ENCODE results near the gene SEMA3E.

The SEMA3E gene

GRCh38 chr7:83362871-83363550 lies 285.9 kb downstream of the SEMA3E start:
- no peak overlapping the region for H3K27ac ChIP-seq (ENCODE audit: extremely low read depth, low read depth, low read length)
- no peaks in the 10 kb centered on the region for H3K4me1 ChIP-seq (ENCODE audit: control insufficient read depth, insufficient read depth, low read length)
- POLR2A ChIA-PET = interaction anchor here (0.7 kb wide), 1 partner anchor 319 kb away, joined by 3 read pairs; no protein-coding TSS in a partner anchor
- H3K36me3 ChIP-seq (ENCODE audit: control insufficient read depth in 2 of 2, insufficient read depth in 1 of 2, low read length in 2 of 2) = no peaks in the 10 kb centered on the region
- no peak overlapping the region for H3K4me3 ChIP-seq (ENCODE audit: low read depth, low read length)
- TF ChIP-seq ZNF350 (tag by site-specific recombination; IDR thresholded peaks at IDR 0.05) = no peak
- TF ChIP-seq CTCF (tag by site-specific recombination; IDR thresholded peaks at IDR 0.05) = no peak
- no peak for TF ChIP-seq PRDM4 (tag by site-specific recombination; IDR thresholded peaks at IDR 0.05)
- no peak for TF ChIP-seq ZBTB49 (tag by site-specific recombination; IDR thresholded peaks at IDR 0.05; ENCODE audit: low read depth)
- TF ChIP-seq HOXD13 (CRISPR knock-in tag; IDR thresholded peaks at IDR 0.05; ENCODE audit: borderline replicate concordance) = no peak
- no peak for TF ChIP-seq WT1 (tag by site-specific recombination; IDR thresholded peaks at IDR 0.05)
- no peak for TF ChIP-seq ZNF639 (tag by site-specific recombination; IDR thresholded peaks at IDR 0.05)
- TF ChIP-seq ZNF654 (tag by site-specific recombination; IDR thresholded peaks at IDR 0.05; ENCODE audit: low read depth) = no peak
- no peak for TF ChIP-seq HOXC10 (CRISPR knock-in tag; IDR thresholded peaks at IDR 0.05)
- TF ChIP-seq BCL6B (tag by site-specific recombination; IDR thresholded peaks at IDR 0.05) = no peak
- no peak for TF ChIP-seq ZNF777 (tag by site-specific recombination; IDR thresholded peaks at IDR 0.05; ENCODE audit: borderline replicate concordance)
- no peak for TF ChIP-seq FEZF1 (tag by site-specific recombination; IDR thresholded peaks at IDR 0.05)
- TF ChIP-seq ZNF26 (tag by site-specific recombination; IDR thresholded peaks at IDR 0.05) = no peak
- TF ChIP-seq ZNF10 (tag by site-specific recombination; IDR thresholded peaks at IDR 0.05) = no peak
- TF ChIP-seq ZNF394 (tag by site-specific recombination; IDR thresholded peaks at IDR 0.05; ENCODE audit: borderline replicate concordance) = no peak
- no peak for TF ChIP-seq ZNF529 (tag by site-specific recombination; IDR thresholded peaks at IDR 0.05; ENCODE audit: insufficient replicate concordance)
- no peak for TF ChIP-seq MYNN (tag by site-specific recombination; IDR thresholded peaks at IDR 0.05; ENCODE audit: borderline replicate concordance)
- no peak for TF ChIP-seq ZNF518A (tag by site-specific recombination; conservative IDR thresholded peaks at IDR 0.05; ENCODE audit: low read depth)
- no peak for TF ChIP-seq GLI2 (tag by site-specific recombination; IDR thresholded peaks at IDR 0.05; ENCODE audit: borderline replicate concordance, low read depth)
- CTCF ChIA-PET = interaction anchor here (0.6 kb wide), 1 partner anchor 161 kb away, joined by 7 read pairs; no protein-coding TSS in a partner anchor
- no peaks in the 10 kb centered on the region for H3K9me3 ChIP-seq (ENCODE audit: control insufficient read depth, insufficient read depth, low read depth, low read length)
